ENCODE measurements around the gene PTPN14.
A peak's percentile ranks its signal among the peaks of the same experiment; 100 is the strongest.

Gene PTPN14

DNA sequence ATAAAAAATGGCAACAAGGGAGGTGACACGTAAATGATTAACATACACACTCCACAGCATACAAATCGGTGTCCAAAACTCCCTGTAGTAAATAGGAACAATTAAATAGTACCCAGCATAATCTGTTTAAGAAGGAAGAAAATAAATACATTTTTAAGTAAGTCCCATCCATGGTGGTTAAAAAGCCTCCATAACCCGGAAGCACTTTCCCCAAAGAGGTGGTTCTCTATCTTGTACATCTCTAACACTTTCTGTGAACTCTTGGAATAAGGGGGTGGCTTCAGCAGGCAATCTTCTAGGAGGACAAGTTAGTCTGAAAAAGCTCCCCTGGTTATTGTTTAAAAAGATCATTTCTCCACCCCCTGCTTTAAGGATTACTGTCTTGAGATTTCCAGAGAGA is 76.9 kb downstream of the PTPN14 start:
- DNase-seq, result no peak

DNA sequence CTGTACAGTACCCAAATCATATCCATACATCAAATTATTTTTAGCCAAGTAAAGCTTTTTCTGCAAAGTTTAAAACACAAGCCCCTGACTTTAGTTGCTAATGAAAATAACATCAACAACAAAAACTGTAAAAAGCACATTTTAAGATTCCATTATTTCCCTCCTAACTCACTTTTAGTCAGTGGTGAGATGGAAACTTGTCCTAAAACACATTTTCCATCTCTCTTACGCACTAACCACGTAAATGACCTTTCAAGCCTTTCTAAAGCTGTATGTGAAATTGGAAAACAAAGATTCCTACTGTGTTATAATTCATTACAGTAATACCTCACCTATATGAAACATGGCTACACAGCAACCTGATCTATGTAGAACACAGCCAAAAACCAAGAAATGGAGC is 77.5 kb downstream of the PTPN14 start:
- DNase-seq, result no peak

DNA sequence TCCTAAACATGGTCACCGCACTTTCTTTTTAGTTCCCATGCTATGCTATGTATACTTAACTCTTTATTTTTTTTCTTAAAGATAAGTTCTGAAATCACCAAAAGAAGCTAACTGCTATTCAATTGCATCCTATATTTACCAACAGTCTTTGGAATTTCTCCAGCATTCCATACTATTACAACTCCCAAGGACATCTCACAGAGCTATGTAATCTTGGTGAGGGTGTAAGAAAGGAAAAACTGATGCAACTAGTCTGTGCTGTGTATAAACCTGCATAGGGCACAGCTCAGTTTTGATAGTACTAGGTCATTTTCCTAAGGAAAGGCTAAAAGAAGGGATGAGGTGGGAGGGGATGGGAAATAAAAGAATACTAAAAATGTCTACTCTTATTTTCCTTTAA is 78.0 kb downstream of the PTPN14 start:
- DNase-seq, result peak; percentile 90

DNA sequence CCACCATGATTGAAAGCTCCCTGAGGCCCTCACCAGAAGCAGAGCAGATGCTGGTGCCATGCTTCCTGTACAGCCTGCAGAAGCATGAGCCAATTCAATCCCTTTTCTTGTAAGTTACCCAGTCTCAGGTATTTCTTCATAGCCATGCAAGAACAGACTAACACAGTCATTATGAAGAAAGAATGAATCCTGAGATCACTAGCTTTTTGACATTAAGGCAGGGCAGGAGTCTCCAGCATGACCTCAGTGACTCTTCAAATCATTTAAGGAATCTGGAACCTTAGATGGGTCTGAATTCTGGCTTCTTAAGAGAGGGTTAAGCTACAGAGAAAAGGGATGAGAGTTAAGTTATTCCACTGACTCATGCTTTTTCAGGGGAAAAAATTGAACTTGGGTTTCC is 79.0 kb downstream of the PTPN14 start:
- DNase-seq, result peak; percentile 82

DNA sequence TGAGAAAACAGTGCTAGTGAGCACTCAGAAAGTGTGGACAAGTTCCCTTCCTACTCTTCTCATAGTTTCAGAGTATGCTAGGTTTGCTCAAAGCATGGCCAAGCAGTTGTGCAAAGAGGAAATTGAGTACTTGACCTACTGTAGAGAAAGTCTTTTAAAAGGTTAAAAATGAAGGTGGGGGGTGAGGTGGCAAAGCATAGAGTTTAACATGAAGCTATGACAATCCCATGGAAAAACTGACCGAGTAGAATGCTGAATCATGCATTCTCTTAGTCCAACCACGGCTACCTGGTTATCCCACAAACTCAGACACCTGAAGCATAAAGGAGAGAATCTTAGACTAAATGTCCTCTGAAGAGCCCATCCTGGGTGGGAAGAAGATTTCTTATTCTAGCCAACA is 79.9 kb downstream of the PTPN14 start:
- DNase-seq, result no peak

DNA sequence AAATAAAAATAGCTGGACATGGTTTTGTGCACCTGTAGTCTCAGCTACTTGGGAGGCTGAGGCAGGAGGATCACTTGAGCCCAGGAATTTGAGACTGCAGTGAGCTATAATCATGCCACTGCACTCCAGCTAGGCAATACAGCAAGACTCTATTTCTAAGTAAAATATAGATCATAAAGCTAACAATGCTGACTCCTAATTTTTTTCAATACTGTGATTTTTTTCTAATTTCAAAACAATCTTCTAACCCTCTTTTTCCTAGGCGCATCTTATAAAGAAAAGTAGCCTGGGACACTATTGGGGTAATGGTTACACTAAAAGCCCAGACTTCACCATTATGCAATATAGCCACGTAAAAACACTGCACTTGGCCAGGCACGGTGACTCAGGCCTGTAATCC is 81.3 kb downstream of the PTPN14 start:
- no peak for DNase-seq

DNA sequence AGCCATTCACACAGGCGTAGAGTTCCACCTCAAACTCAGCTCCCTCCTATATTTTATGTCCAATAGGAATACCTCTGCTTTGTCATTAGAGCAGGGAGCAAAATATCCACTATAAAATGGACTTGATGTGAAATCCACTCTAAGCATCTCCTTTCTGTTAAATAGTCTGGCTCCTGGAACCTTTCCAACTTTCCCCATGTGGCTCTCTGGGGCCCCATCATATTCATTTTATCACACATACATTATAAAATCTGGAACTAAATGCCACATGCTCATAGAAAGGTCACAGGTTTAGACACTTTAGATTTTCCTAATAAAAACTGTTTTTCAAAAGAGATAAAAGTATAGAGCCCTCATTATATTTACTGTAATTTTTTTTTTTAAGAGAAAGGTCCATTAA is 82.1 kb downstream of the PTPN14 start:
- no peak for DNase-seq

DNA sequence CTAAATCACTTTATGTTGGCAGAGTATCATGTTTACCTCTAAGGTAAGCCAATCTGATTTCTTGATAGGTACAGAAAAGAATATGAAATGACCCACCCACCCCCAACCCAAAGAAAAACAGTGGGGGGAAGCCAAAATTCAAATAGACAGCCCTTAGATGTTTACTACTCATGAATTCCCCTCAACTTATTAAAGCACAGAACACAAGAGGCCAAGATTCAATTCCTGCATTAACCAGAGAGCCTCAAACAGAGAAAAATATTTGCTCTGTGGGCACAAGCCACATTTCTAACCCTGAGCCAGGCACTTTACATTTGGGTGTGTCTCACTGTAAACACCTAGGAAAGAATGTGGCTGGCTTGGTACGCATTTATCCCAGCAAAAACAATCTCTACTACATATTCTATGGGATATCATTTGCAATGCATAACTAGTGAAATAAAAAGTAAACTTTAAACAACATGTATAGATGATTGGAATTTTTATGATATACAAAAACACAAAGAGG is 84.3 kb downstream of the PTPN14 start:
- no peak for DNase-seq

DNA sequence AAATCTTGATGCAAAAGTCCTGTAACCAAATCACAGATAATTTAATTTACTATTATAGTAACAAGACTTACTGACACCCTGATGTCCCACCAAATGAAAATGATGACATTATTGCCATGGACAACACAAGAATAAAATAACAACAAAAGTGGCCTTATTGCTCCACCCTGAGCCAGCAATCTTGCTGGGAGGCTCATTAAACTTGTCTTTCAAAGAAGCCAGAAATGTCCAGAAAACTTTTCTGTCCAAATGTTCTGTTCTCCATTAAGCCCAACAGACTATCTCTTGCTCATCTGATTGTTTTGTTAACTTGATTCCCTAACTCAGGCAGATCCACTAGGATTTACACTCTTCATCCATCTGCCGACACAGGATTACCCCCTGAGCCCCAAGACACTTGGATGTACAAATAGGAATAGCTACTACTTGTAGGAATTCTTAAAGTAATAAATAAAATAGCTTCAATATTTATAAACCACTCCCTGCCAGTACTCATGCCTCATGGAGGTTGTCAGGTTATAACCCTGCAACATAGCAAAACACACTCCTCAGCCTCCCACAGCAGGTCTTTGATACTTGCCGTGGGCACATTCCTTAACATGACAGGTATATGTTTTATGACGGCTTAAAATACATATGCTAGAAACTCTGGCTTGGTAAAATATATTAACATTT is 84.9 kb downstream of the PTPN14 start:
- DNase-seq, result no peak

DNA sequence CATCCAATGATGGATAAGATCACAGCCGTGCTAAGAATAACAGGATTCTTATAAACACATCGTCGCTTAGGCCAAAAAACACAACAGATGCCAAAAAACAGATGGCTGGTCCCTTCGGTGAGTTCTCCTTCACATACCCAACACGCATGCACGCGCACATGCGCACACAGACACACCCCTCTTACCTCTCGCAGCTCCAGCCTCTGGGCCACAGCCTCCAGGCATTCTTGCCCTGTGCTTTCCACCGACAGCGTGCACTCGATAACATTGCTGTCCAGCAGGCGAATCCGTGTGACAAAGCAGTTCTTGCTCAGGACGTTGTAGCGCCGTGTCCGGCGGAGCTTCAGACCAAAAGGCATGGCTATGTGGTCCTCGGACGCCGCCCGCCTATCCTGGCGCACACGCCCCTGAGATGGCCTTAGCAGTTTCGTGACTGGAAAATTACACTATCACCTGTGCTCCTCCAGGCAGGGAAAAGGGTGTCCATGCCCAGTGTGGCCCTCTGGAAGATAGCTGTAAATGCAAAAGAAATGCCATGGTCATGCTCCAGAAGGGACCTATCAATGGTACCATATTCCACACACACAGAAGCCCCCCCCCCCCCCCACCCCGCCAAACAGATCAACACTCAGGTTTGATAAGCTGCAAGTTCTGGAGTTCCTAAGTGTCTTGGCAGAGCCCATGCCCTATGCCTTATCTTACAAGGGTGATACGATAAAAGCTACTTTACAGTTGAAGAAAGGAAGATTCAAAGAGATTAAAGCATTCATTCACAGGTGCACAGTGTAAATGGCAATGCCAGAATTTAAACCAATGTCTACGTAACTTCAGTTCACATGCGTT is 86.7 kb downstream of the PTPN14 start:
- no peak for DNase-seq

DNA sequence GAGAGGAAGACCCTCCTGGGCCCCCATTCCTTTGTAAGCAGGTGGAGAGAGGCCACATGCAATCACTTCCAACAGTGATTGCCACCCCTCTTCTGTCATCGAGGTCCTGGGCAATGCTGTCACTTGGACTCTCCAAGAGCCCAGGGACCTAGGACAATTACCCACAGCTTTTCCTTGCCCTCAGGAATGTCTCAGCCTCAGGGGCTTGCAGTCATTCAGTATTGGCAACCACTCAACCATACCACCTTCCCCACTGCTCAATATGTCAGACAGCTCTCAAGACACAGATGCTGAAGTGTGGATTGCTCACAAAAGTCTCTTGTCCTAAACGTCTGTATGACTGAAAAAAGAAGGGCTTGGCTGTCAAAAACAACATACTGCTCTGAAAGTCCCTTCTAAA is 87.8 kb downstream of the PTPN14 start:
- DNase-seq, result no peak

DNA sequence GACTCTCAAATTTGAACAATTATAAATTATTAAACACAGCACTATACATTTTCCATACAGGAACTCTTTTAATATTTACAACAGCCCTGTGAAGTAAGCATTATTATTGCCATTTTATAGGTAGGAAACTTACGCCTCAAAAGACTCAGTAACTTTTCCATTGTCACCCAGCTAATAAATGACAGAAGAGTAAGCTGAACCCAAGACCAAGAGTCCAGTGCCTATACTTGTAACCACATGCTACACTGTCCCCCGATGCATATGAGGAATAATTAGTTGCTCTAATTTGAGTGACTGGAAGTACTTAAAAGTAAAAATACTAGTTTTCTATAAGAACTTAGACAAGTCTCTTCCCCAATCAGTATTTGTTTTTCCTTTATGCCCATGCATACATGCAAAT is 88.5 kb downstream of the PTPN14 start:
- DNase-seq, result no peak

DNA sequence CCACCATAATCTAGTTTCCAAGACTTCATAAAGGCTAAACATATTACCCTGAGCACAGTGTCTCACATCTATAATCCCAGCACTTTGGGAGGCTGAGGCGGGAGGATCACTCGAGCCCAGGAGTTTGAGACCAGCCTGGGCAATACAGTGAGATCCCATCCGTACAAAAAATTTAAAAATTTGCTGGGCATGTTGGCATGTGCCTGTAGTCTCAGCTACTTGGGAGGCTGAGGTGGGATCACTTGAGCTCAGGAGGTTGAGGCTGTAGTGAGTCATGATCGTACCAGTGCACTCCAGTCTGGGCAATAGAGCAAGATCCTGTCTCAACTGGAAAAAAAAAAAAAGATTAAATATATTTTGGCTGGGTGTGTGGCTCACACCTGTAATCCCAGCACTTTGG is 90.1 kb downstream of the PTPN14 start:
- DNase-seq, result no peak

DNA sequence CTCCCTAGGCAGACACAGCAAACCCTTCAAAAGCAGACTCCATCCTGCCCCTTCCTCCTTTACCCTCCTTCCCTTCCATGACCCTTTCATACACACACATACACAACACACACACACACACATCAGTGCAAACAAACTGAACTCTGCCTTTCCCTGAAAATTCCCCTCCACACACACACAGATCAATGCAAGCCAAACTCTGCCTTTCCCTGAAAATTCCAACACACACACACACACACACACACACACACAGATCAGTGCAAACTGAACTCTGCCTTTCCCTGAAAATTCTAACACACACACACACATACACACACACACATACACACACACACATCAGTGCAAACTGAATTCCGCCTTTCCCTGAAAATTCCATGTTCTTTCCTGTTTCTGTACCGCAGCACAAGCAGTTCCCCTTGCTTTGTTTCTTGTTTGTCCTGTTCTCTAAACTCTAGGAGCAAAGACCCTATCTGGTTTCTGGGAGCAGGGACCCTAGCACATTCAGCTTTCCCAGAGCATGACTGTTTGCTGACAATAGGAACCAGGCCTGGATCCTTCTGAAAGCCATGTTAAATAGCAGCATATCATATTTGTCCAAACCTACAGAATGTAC is 91.0 kb downstream of the PTPN14 start:
- DNase-seq, result no peak

DNA sequence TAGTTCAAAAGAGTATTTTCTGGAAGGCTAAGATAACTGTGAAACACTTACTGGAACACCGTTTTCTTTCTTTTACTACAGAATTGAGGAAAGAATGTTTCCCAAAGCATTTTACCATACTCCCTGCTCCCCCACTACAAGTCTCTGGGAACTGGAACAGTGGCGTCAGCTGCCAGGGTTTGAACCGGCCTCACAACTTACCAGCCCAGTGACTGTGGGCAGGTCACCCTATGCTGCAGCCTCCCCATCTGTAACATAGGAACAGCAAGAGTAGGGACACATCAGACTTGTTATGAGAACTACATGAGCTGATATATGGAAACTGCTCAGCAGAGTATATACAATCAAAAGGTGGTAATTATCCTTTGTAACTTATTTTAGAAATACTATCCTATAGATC is 91.5 kb downstream of the PTPN14 start:
- DNase-seq, result no peak

DNA sequence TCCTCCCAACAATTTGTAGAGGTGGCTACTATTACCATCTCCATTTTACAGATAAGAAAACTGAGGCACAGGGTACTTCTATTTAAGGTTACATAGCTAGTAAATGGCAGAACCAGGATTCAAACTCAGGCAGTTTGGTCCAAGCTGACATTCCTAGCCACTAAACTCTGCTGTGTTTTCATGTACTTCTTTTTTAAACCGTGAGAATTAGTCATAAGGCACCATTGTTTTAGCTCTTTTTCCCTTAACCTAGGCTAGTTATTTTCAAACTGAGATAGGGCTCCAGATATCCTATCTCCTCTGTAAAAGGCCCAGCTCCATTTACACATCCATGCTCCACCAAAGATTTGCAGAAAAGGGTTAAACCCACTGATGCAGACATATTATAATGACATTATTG is 92.9 kb downstream of the PTPN14 start:
- no peak for DNase-seq

DNA sequence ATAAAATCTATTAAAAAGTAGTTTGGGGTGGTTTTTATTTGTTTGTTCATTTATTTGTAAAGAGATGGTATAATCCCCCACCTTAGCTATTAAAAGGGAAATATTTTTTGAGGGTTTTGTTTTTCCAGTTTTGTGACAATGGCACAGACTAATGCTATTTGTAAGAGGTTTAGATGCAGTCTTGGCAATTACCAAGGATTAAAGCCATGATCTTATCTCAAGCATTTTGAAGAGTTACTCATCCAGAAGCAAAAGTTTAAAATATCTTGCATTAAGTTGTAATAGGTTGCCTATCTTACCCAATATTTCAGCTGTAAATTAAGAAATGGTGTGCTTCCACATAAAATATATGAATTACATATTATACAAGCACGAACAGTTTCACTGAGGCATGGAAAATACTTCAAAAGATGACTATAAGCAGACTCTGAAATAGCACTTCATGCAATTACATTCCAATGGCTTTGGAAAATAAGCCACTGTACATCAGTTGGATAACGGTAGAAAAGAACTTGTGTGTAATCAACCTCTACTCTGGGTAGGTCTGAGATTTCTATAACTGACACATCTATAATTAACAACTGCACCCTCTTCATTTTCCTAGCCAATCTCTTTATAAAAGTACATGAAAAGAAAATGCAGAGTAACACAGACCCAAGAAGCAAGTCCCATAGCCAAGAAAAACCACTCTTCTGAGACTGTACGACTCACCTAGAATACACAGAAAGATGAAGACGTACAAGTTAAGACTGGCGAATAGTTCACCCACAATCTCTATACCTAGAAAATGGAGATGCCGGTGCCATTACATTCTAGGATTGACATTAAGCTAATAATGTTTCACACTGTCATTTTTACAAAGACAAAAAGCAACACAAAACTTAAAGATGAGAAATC is 95.2 kb downstream of the PTPN14 start:
- DNase-seq, result no peak

DNA sequence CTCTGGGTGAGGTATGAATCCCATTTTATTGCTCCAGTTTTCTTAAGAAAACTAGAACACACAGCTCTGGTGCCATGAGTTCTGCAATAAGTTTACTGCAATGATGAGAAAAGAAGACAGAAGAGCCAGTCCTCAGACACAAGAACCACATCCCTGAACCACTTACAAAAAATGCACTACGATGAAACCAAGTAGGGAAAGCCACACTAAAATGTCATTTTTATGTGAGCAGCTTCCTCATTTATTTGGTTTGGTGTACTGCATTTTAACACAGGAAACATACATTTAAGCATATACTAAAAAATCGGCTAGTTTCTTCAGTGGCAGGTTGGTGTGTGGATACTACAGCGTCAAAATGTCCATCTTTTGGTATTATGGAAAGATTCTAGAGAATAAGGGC is 95.9 kb downstream of the PTPN14 start:
- DNase-seq, result no peak

DNA sequence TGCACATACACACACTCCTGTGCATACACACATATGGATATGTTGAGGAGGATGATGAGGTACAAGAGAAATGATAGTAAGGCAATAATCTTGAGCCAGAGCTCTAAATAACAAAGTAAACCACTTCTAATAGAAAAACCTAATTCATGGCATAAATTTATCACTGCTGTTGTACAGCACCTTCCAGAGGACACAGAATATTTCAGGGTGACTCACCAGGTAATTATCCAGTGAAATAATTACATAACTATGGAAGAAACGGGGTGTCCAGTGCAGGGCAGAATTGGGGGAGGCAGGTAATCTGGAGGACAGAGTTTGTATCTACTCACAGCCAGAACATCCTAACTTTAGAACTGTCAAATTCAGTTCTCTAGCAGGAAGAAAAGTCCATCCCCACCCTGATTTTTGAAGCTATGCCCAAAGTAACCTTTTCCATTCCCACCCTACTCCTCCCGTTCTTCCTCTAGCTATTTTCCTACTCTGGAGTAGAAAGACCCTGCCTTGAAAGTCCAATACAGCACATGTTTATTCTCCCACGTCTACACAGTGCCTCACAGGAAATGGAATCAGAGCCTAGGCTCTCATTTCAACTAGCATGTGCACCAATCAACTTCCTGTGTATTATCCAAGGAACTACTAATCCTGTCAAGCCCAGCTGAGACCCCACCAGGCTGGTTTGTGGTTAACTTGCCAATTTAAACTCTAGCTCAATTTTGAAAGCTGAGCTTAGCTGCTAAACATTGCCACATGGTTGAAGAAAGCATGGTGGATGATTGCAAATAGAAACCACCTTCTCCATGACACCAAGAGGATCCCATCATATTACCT is 96.6 kb downstream of the PTPN14 start:
- peak; percentile 89 for DNase-seq

DNA sequence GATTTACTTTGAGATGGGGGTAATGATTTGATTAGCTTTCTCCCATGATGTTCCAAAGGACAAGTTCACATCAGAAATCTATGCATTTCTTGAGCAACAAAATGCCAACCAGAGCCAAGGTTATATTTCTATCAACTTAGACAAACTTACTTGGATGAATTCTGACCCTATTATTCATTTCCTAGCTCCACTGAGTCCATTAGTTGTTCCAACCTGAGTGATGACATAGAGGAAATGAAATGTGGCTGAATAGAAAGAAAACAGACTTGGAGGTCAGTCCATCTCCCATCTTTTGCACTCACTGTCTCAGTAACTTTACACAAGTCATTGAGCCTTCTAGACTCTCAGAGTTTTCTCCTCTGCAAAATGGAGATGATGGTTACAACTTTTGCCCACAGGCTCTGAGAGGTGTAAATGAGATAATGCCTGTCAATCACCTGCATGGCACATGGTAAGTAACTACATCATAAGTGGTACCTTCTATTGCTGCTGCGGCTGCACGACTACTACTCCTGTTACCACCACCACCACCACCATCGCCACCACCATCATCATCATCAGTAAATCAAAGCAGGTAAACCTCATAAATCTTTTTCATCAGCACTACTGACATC is 98.2 kb downstream of the PTPN14 start:
- DNase-seq, result peak; percentile 73

DNA sequence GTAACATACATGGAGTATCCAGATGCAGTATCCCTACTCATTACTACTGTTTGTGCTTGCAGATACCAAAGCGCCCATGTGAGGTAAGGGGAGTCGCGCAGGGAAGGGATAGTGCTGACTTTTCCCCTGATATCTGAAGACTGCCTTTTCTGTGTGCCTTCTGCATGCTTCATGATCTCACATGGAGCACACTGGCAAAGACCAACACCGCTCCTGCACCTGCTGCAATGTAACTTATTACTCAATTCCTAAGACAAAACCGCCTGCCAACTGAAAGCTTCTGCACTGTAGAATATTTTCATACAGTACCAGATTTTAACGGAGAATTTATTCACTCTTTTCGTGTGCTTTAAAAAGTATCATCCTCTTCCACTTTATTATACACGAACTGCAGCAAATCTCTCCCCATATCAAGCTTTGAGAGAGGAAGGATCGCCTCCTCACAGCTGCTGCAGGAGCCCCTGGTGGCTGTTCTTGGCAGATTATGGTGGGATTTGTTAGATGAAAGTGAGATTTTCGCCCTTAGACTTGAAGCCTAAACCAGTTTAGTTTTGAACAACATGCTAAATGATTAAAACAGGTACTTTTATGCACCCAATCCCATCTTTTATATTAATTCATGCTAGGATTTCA is 99.1 kb downstream of the PTPN14 start:
- DNase-seq, result no peak
